CD4-positive, alpha-beta memory T cell (primary cell): ENCODE measurements around the gene SAFB2. TPM values are rescaled to one million over a fixed set of nuclear protein-coding genes. Genes with fewer than 3 reads are reported as not detected.

ENCODE experiments used
- CTCF ChIA-PET: fragments of 350-600 bp; sonication (Branson Sonifier 250); formaldehyde crosslinking; loops from one replicate; lab custom pipeline; 2021; ENCODE audit warnings: inconsistent platforms; ENCODE audit not compliant: partially characterized antibody; lab: Charles Lee
- POLR2A ChIA-PET: fragments of 350-600 bp; sonication (Branson Sonifier 250); formaldehyde crosslinking; loops from one replicate; lab custom pipeline; 2021; ENCODE audit not compliant: partially characterized antibody; lab: Charles Lee
- DNase-seq, 5 donors: peaks; one replicate each; pipeline versions ENCODE4 v3.0.0 to v3.0.0-alpha.2; 2020 to 2022; ENCODE audit warnings: mixed read lengths in 1 of 5
- H3K27ac ChIP-seq: one replicate; pipeline ENCODE4 v1.7.0; 2013; ENCODE audit warnings: low read depth, low read length
- H3K27me3 ChIP-seq: 2 replicates; pipeline ENCODE4 v1.7.0; 2013; ENCODE audit warnings: mild to moderate bottlenecking, low read length, moderate library complexity; ENCODE audit not compliant: insufficient read depth
- H3K36me3 ChIP-seq: 2 replicates; pipeline ENCODE4 v1.7.0; 2013; ENCODE audit warnings: mild to moderate bottlenecking, low read length, moderate library complexity; ENCODE audit not compliant: insufficient read depth
- H3K4me1 ChIP-seq: 2 replicates; pipeline ENCODE4 v1.7.0; 2013; ENCODE audit warnings: mild to moderate bottlenecking, low read length, moderate library complexity; ENCODE audit not compliant: insufficient read depth
- H3K4me3 ChIP-seq, 2 donors: one replicate each; pipeline ENCODE4 v1.7.0; 2013; ENCODE audit warnings: low read length in 2 of 2, mild to moderate bottlenecking in 1 of 2
- H3K9me3 ChIP-seq, 2 donors: one replicate each; pipeline ENCODE4 v1.7.0; 2013; ENCODE audit warnings: low read length in 2 of 2, control low read depth in 1 of 2; ENCODE audit not compliant: control insufficient read depth in 1 of 2
- H3K27ac Mint-ChIP-seq, 7 donors: one replicate each; pipeline ENCODE4 v1.8.0; 2020 to 2021; ENCODE audit warnings: mixed read lengths in 7 of 7, mild to moderate bottlenecking in 6 of 7, inconsistent platforms in 3 of 7, moderate library complexity in 3 of 7
- H3K27me3 Mint-ChIP-seq, 2 donors: one replicate each; pipeline ENCODE4 v1.8.0; 2020 to 2021; ENCODE audit warnings: mixed read lengths in 2 of 2
- H3K36me3 Mint-ChIP-seq, 2 donors: one replicate each; pipeline ENCODE4 v1.8.0; 2020 to 2021; ENCODE audit warnings: mixed read lengths in 2 of 2, inconsistent platforms in 1 of 2, mild to moderate bottlenecking in 1 of 2
- H3K4me1 Mint-ChIP-seq, 4 donors: one replicate each; pipeline ENCODE4 v1.8.0; 2020 to 2021; ENCODE audit warnings: mixed read lengths in 4 of 4, mild to moderate bottlenecking in 1 of 4
- H3K4me3 Mint-ChIP-seq, 8 donors: one replicate each; pipeline ENCODE4 v1.8.0; 2020 to 2021; ENCODE audit warnings: mixed read lengths in 8 of 8, mild to moderate bottlenecking in 7 of 8, moderate library complexity in 6 of 8, inconsistent platforms in 3 of 8
- H3K9me3 Mint-ChIP-seq, 8 donors: one replicate each; pipeline ENCODE4 v1.8.0; 2020 to 2021; ENCODE audit warnings: mixed read lengths in 8 of 8, mild to moderate bottlenecking in 5 of 8, inconsistent platforms in 3 of 8, moderate library complexity in 1 of 8
- intact Hi-C: fragments of 100-400 bp; cut with micrococcal nuclease; formaldehyde crosslinking; loops from one replicate; pipeline ENCODE4 v1.15.1; 2023
- polyA plus RNA-seq, 2 donors: library from polyadenylated mRNA; unstranded; fragments of 300-500 nt; fragmentation: Illumina TruSeq; gene quantifications; one replicate each; pipeline ENCODE4 v1.2.3, GENCODE V29; 2021
- total RNA-seq, 2 experiments: library from RNA; stranded (reverse); gene quantifications; one replicate each; pipeline ENCODE4 v1.2.3, GENCODE V29; 2021

SAFB2 gene
- total and polyA plus RNA-seq, 4 experiments from 2014 or later = 16.6 to 263 (median 161) TPM

GRCh38 chr19:5537870-5538269, 84.7 kb downstream of the SAFB2 start:
- Histone ChIP-seq H3K27me3 (no peaks in the 10 kb centered on the region), H3K27ac (no peak overlapping the region), H3K4me3 (no peak overlapping the region), H3K4me1 (no peaks in the 10 kb centered on the region), H3K9me3 (peaks cover 0 to 11% of the 10 kb centered on the region in 2 donors), H3K36me3 (no peaks in the 10 kb centered on the region)
- peaks cover 0 to 33% (median 23%) of the 10 kb centered on the region in 8 donors for H3K9me3 Mint-ChIP-seq
- H3K27me3 Mint-ChIP-seq = peaks cover 9 to 17% of the 10 kb centered on the region in 2 donors
- no peaks in the 10 kb centered on the region for H3K4me1 Mint-ChIP-seq
- peaks cover 3 to 10% of the 10 kb centered on the region in 2 donors for H3K36me3 Mint-ChIP-seq
- H3K4me3 Mint-ChIP-seq = no peak overlapping the region
- ChIA-PET CTCF (interaction anchor here (1.1 kb wide), 1 partner anchor 14 kb away, joined by 3 read pairs; no protein-coding TSS in a partner anchor), POLR2A (no interaction called here)
- intact Hi-C loops = no loop called here
- H3K27ac Mint-ChIP-seq = no peak overlapping the region
- DNase-seq = no peak

Other genes starting within 250 kb of the SAFB2 start
- gene ZNRF4, start 167.4 kb downstream of the SAFB2 start, total RNA-seq = not detected
- not detected for gene ZNRF4, start 167.4 kb downstream of the SAFB2 start, polyA plus RNA-seq
- 1 to 10 TPM; 1.4 TPM for gene TINCR, start 54.8 kb downstream of the SAFB2 start, total RNA-seq
- gene TINCR, start 54.8 kb downstream of the SAFB2 start, polyA plus RNA-seq = under 1 TPM in 1 of 2 donors, not detected in 1; 0.20 TPM
- 100 to 1,000 TPM; 202 to 211 TPM for gene SAFB, start 307 bp upstream of the SAFB2 start, total RNA-seq
- gene SAFB, start 307 bp upstream of the SAFB2 start, polyA plus RNA-seq = 100 to 1,000 TPM in 1 of 2 donors, 10 to 100 TPM in 1; 14.6 to 117 TPM
- 10 to 100 TPM; 40.5 to 41.1 TPM for gene MICOS13, start 57.7 kb upstream of the SAFB2 start, total RNA-seq
- 100 to 1,000 TPM; 114 TPM for gene MICOS13, start 57.7 kb upstream of the SAFB2 start, polyA plus RNA-seq
- 1 to 10 TPM; 3.5 to 4.8 TPM for gene HSD11B1L, start 58.3 kb upstream of the SAFB2 start, total RNA-seq
- gene HSD11B1L, start 58.3 kb upstream of the SAFB2 start, polyA plus RNA-seq = 1 to 10 TPM; 2.9 to 4.3 TPM
- gene RPL36, start 67.5 kb upstream of the SAFB2 start, total RNA-seq = 1,000 to 10,000 TPM; 1,675 to 1,762 TPM
- gene RPL36, start 67.5 kb upstream of the SAFB2 start, polyA plus RNA-seq = 1,000 to 10,000 TPM; 1,862 to 2,485 TPM
- 10 to 100 TPM; 59.6 to 64.7 TPM for gene LONP1, start 97.4 kb upstream of the SAFB2 start, total RNA-seq
- gene LONP1, start 97.4 kb upstream of the SAFB2 start, polyA plus RNA-seq = 10 to 100 TPM; 10.9 to 39.9 TPM
- gene CATSPERD, start 97.9 kb upstream of the SAFB2 start, total RNA-seq = not detected
- not detected for gene CATSPERD, start 97.9 kb upstream of the SAFB2 start, polyA plus RNA-seq
- 1 to 10 TPM; 5.9 to 6.6 TPM for gene PRR22, start 162.0 kb upstream of the SAFB2 start, total RNA-seq
- gene PRR22, start 162.0 kb upstream of the SAFB2 start, polyA plus RNA-seq = not detected
- 10 to 100 TPM; 58.7 to 72.9 TPM for gene DUS3L, start 168.4 kb upstream of the SAFB2 start, total RNA-seq
- gene DUS3L, start 168.4 kb upstream of the SAFB2 start, polyA plus RNA-seq = 10 to 100 TPM; 34.2 to 36.7 TPM
- under 1 TPM; 0.61 to 0.91 TPM for gene NRTN, start 182.3 kb upstream of the SAFB2 start, total RNA-seq
- under 1 TPM; 0.34 to 0.42 TPM for gene NRTN, start 182.3 kb upstream of the SAFB2 start, polyA plus RNA-seq
- gene FUT6, start 216.9 kb upstream of the SAFB2 start, total RNA-seq = not detected
- not detected for gene FUT6, start 216.9 kb upstream of the SAFB2 start, polyA plus RNA-seq
- under 1 TPM in 1 of 2 experiments, not detected in 1; 0.15 TPM for gene FUT3, start 228.7 kb upstream of the SAFB2 start, total RNA-seq
- gene FUT3, start 228.7 kb upstream of the SAFB2 start, polyA plus RNA-seq = not detected
- under 1 TPM in 1 of 2 experiments, not detected in 1; 0.17 TPM for gene FUT5, start 247.8 kb upstream of the SAFB2 start, total RNA-seq
- gene FUT5, start 247.8 kb upstream of the SAFB2 start, polyA plus RNA-seq = not detected